ENCODE data around the gene R3HDM1.

Gene R3HDM1

GRCh38 chr2:135732561-135732960, 201.3 kb downstream of the R3HDM1 start:
- no peak for DNase-seq

DNA sequence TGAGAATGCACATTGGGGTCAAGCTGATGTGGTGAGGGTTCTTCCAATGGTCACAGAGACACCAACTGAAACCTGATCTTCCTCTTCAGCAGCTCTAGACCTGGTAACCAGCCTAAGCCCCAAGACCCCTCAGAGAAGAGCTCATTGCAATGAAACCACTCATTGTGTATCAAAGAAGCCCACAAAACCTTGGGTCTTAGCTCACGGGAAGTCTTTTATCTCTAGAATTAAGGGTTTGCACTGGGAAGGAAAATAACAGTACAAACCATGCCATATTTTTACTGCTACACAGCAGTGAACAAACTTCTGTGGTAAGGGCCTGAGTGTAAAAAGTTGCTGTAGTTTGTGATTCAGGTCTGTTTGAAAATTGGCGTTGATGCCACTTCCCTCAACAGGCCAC, 201.8 kb downstream of the R3HDM1 start:
- DNase-seq: no peak

- DNase-seq: no peak
Measured at GRCh38 chr2:135736546-135736945, 205.3 kb downstream of the R3HDM1 start.

DNA sequence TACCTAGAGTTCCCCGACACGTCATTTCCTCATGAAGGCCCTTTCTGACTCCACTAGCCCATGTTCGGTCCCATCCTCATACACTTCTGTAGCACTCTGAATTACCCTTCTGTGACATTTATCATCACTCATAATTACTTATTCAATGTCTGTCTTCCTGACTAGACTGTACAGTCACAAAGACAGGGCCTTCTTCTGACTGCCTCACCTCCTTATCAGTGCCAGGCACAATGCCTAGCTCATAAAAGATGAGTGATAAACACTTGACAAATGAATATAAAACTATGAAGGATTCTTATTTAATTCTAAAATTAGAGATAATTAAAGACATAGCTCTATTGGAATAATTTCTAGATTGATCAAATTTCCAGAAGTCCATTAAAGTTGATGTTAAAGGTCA, 208.9 kb downstream of the R3HDM1 start:
- no peak for DNase-seq

DNA sequence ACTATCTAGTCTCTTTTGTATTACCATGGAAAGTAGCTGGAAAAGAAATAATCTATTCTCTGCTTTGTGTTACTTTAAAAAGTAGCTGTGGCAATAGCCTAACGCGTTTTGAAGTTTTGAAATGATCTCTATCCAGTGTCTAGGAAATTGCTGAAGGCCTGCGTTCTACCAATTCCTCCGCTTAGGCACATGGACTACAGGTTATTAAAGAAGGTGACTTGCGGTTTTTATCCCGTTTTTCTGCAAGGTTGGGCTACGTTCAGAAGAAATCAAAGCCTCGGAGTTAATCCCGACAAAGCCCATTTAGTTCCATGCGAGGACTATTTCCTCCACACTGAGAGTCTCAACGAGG, 209.7 kb downstream of the R3HDM1 start:
- DNase-seq: no peak

DNA sequence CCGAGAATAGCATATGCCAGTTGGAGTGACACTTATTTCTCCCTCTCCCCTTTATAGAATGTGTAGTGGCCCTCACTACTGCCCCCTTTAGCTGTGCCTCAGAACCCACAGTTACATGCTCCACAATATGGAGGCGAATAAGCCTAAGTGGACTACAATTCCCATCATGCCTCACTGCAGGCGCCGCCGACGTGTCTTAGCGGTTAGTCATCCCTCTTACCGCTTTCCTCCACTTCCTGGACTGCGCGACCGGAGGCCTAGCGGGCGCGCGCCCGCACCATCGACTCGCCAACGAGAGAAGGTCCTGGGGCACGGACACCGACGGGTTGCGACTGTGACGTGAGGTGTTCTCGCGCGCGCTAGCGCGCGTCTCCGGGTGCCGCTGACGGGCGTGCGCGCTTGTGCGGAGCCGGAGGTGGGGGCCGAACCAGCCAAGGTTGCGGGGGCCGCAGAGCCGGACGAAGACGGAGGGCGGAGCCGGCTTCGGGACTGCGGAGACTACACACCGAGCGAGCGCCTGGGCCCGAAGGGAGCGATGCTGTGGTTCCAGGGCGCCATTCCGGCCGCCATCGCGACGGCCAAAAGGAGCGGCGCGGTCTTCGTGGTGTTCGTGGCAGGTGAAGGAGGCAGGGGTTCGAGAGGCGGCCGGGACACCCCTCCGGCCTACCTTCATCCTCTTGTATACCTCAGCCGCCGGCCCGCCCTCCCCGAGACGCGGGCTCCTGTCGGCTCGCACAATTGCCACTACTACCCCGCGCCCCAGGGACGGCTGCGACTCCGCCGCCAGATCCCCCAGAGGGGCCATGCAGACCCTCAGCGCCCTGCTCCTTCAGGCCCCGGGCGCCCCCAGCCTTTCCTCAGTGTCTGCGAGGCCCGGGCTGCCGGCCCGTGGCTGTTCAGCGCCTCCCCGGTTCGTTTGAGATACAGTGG, 210.4 kb downstream of the R3HDM1 start, which contains the start of gene UBXN4:
Gene UBXN4 (plus strand): TSS at position 461 of the 930 bp plus-strand sequence. CDS start 75 bp downstream, at position 536.
- DNase-seq: peak; percentile 99

DNA sequence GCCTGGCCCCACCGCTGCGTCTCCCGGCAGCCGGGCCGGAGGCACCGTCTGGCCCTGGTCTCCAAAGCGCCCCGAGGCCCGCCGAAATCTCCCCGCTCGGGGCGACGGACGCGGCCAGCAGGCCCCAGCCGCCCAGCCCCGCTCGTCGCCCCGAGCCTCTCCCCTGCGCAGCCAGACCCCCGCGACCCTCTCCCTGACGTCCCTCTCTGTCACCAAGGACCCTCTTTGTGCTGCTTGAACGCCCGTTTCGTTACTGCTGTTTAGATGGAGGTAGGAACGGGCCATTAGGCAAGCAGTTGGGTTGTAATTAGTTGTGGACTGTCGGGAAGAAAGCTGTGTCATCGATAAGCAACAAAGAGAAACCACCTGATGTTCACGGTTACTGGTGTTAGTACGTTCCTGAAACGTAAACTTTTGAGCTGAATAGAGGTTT, 211.1 kb downstream of the R3HDM1 start:
- peak; percentile 74 for DNase-seq

DNA sequence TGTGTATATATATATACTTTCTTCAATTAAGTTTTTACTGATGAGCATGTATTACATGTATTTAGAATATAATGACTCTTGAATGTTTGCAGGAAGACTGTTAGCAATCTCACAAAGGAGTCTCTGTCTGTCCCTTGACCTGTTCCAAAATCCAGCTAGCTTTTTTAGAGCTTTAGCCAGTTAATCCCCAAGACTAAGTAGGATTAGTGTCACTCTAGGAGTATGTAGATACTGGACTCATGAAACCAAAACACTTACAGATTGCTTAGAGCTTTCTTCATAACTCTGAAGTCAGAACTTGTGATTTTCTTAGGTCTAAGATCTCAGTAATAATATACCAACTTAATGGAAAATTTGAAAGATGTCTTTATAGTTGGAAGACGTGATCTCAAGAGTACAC, 212.6 kb downstream of the R3HDM1 start:
- DNase-seq: peak; percentile 42

DNA sequence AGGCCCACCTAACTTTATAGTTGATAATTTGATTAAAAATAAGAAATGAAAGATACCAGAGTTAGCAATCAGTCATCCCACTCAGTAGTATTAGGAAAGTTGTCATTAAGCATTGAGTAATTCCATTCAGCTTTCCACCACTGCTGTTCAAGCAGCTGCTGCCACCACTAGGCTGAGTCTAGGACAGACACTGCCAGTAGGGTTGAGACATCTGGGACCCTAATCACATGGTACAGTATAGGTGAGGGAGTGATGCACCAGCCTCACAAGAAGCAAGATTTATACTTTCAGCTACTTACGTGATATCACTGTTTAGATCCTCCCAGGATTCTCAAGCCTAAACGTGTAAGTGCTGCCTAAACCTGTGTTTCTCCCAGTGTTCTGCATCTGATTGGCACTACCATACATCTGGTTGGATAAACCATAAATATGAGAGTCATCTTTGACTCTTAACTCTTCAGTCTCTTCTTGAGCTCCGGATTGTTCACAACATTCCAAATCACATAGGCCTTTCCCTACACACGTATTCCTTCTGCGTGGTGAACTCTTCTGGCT, 213.6 kb downstream of the R3HDM1 start:
- DNase-seq: peak; percentile 72

GRCh38 chr2:135745545-135745944, 214.3 kb downstream of the R3HDM1 start:
- DNase-seq: no peak

- no peak for DNase-seq
Measured at GRCh38 chr2:135755573-135755972, 224.3 kb downstream of the R3HDM1 start.

DNA sequence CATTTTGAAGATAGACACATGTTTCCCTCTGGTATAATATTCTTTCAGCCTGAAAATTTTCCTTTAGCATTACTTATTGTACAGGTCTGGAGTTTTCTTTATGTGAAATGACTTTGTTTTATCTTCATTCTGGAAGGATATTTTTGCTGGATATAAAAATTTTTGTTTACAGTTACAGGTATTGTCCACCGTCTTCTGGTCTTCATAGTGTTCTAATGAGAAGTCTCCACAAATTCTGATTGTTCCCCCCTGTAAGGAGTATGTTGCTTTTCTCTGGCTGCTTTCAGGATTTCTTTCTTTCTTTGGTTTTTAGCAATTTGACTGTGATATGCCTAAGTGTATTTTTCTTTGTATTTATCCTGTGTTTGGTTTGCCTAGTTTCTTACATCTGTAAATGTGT, 225.4 kb downstream of the R3HDM1 start:
- no peak for DNase-seq

GRCh38 chr2:135762022-135762421, 230.7 kb downstream of the R3HDM1 start:
- DNase-seq: no peak

GRCh38 chr2:135762530-135762929, 231.2 kb downstream of the R3HDM1 start:
- no peak for DNase-seq

- DNase-seq: no peak
Measured at GRCh38 chr2:135768863-135769262, 237.6 kb downstream of the R3HDM1 start.

DNA sequence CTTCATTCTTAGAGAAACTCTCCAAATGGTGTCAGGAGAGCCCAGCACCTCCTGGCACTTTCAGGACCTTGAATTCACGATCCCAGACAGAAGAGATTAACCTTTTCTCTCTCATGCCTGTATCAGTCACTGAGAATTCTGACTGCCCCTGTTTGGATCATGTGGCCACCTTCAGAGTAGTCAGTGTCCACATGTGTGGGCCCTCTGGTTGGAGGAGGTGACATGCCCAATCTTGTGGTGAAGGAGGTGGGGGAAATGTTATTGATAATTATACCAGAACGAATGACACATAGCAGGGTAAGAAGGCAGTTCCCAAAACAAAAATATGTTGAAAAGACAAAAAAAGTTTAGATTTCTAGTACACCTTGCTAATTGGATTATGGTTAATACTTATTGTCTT, 242.0 kb downstream of the R3HDM1 start:
- no peak for DNase-seq

DNA sequence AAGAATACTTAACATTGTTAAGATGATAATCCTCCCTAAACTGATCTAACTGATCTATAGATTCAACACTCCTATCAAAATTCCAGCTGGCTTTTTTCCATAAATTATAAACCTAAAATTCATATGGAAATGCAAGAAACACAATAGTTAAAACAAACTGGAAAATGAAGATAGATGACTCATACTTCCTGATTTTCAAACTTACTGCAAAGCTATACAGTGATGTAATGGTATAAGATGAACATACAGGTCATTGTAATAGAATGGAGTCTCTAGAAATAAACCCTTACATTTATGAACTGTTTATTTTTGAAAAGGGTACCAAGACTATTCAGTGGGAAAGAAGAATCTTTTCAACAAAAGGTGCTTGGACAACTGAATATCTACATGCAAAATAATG, 242.6 kb downstream of the R3HDM1 start:
- DNase-seq: peak; percentile 51
